WTC11 (cell line): Measurements from ENCODE around the gene OR3A2. TPM values are rescaled to one million over a fixed set of nuclear protein-coding genes. Genes with fewer than 3 reads are reported as not detected.

Source experiments
- ATAC-seq: fragments of 200-7000 bp; cut with Tn5 transposase; 2 replicates; pipeline ENCODE4 v1.10.0; 2021; ENCODE audit warnings: mild to moderate bottlenecking, moderate library complexity
- Bru-seq: library from RNA; stranded (reverse); fragments of 400-500 nt; gene quantifications from one replicate; lab custom pipeline; 2021; lab: Mats Ljungman, UMichigan
- CTCF ChIA-PET: fragments of 300-600 bp; sonication (Branson Sonifier 250); formaldehyde crosslinking; loops from one replicate; lab custom pipeline; 2021; ENCODE audit warnings: antibody characterized with exemption; lab: Charles Lee
- POLR2A ChIA-PET: fragments of 350-600 bp; sonication (Branson Sonifier 250); formaldehyde crosslinking; loops from one replicate; lab custom pipeline; 2021; ENCODE audit warnings: antibody characterized with exemption; lab: Charles Lee
- DNase-seq: peaks from one replicate; pipeline ENCODE4 v3.0.0; 2021; ENCODE audit warnings: low spot score
- H3K27ac Mint-ChIP-seq: 2 replicates; pipeline ENCODE4 v1.8.0; 2021; ENCODE audit warnings: mixed read lengths
- H3K27me3 Mint-ChIP-seq: 2 replicates; pipeline ENCODE4 v1.8.0; 2021; ENCODE audit warnings: low read depth, mild to moderate bottlenecking, moderate library complexity, mixed read lengths
- H3K36me3 Mint-ChIP-seq: 2 replicates; pipeline ENCODE4 v1.8.0; 2021; ENCODE audit warnings: mixed read lengths
- H3K4me1 Mint-ChIP-seq: 2 replicates; pipeline ENCODE4 v1.8.0; 2022; ENCODE audit warnings: mixed read lengths
- H3K4me3 Mint-ChIP-seq: 2 replicates; pipeline ENCODE4 v1.8.0; 2021; ENCODE audit warnings: mild to moderate bottlenecking, moderate library complexity, mixed read lengths
- H3K9me3 Mint-ChIP-seq: 2 replicates; pipeline ENCODE4 v1.8.0; 2021; ENCODE audit warnings: mixed read lengths
- ARID4B ChIP-seq: sonication (generic); formaldehyde crosslinking; IDR thresholded peaks from 2 replicates; pipeline ENCODE4 v1.8.0; 2023; ENCODE audit warnings: missing genetic modification reagents, mild to moderate bottlenecking, borderline replicate concordance
- ATF1 ChIP-seq: sonication (generic); formaldehyde crosslinking; IDR thresholded peaks from 2 replicates; pipeline ENCODE4 v1.8.1; 2023; ENCODE audit warnings: mild to moderate bottlenecking, moderate library complexity, missing genetic modification reagents
- ATF2 ChIP-seq: sonication (generic); formaldehyde crosslinking; IDR thresholded peaks from 2 replicates; pipeline ENCODE4 v1.8.1; 2022; ENCODE audit warnings: low read depth, missing genetic modification reagents, borderline replicate concordance
- CBFB ChIP-seq: sonication (generic); formaldehyde crosslinking; IDR thresholded peaks from 2 replicates; pipeline ENCODE4 v1.8.1; 2022; ENCODE audit warnings: mild to moderate bottlenecking, low read depth, missing genetic modification reagents
- CDX4 ChIP-seq: fragments of 250-450 bp; sonication (Bioruptor Pico); IDR thresholded peaks from 2 replicates; pipeline ENCODE4 v1.9.0; 2021; ENCODE audit warnings: moderate library complexity, mild to moderate bottlenecking, inconsistent platforms, borderline replicate concordance
- EMX1 ChIP-seq: fragments of 250-450 bp; sonication (Bioruptor Pico); IDR thresholded peaks from 2 replicates; pipeline ENCODE4 v1.8.0; 2021; ENCODE audit warnings: mild to moderate bottlenecking
- FOXJ3 ChIP-seq: sonication (generic); formaldehyde crosslinking; IDR thresholded peaks from 2 replicates; pipeline ENCODE4 v1.9.0; 2021; ENCODE audit warnings: missing genetic modification reagents, mild to moderate bottlenecking, borderline replicate concordance
- GABPB1 ChIP-seq: sonication (generic); formaldehyde crosslinking; IDR thresholded peaks from 2 replicates; pipeline ENCODE4 v1.8.1; 2023; ENCODE audit warnings: mild to moderate bottlenecking, missing genetic modification reagents
- JUN ChIP-seq: sonication (generic); formaldehyde crosslinking; IDR thresholded peaks from 2 replicates; pipeline ENCODE4 v1.8.0; 2023; ENCODE audit warnings: mild to moderate bottlenecking, missing genetic modification reagents
- MAX ChIP-seq: sonication (generic); formaldehyde crosslinking; IDR thresholded peaks from 2 replicates; pipeline ENCODE4 v1.8.0; 2022; ENCODE audit warnings: mild to moderate bottlenecking, missing genetic modification reagents
- OVOL2 ChIP-seq: fragments of 250-450 bp; sonication (Bioruptor Pico); IDR thresholded peaks from 2 replicates; pipeline ENCODE4 v1.9.0; 2021; ENCODE audit warnings: mild to moderate bottlenecking, borderline replicate concordance
- PRRX2 ChIP-seq: fragments of 250-450 bp; sonication (Bioruptor Pico); IDR thresholded peaks from 2 replicates; pipeline ENCODE4 v1.8.0; 2021; ENCODE audit warnings: mild to moderate bottlenecking
- SP1 ChIP-seq: sonication (generic); formaldehyde crosslinking; conservative IDR thresholded peaks from 2 replicates; pipeline ENCODE4 v1.8.1; 2022; ENCODE audit warnings: missing genetic modification reagents
- ZNF317 ChIP-seq: sonication (generic); formaldehyde crosslinking; IDR thresholded peaks from 2 replicates; pipeline ENCODE4 v1.8.1; 2023; ENCODE audit warnings: low read depth, mild to moderate bottlenecking, moderate library complexity, missing genetic modification reagents, borderline replicate concordance
- ZNF423 ChIP-seq: fragments of 250-450 bp; sonication (Bioruptor Pico); IDR thresholded peaks from 2 replicates; pipeline ENCODE4 v2.1.2; 2022; ENCODE audit warnings: mild to moderate bottlenecking, moderate library complexity
- ZNF425 ChIP-seq: fragments of 250-450 bp; sonication (Bioruptor Pico); conservative IDR thresholded peaks from 2 replicates; pipeline ENCODE4 v1.9.0; 2021; ENCODE audit warnings: mild to moderate bottlenecking
- long read RNA-seq, 3 experiments: library from RNA in 1 of 3; library from capped mRNA in 1 of 3; library from polyadenylated mRNA in 1 of 3; unstranded in 2 of 3; stranded (forward) in 1 of 3; transcript quantifications; one replicate each; pipeline ENCODE4 v2.0.0, GENCODE V29; 2021
- total RNA-seq: library from RNA; stranded (reverse); gene quantifications from 3 replicates; pipeline ENCODE4 v1.2.3, GENCODE V29; 2021

The OR3A2 gene
- total RNA-seq = not detected in 3 replicates
- Bru-seq, nascent RNA = percentile 12 among the genes with signal in this experiment
- long read RNA-seq, experiment 1 = 0 reads
- long read RNA-seq, experiment 2 = 0 reads
- long read RNA-seq, experiment 3 = 0 reads

- Mint-ChIP-seq H3K36me3 (no peaks in the 10 kb centered on the region), H3K9me3 (no peaks in the 10 kb centered on the region), H3K4me1 (peaks cover 5% of the 10 kb centered on the region; the same call in 1 of the 2 replicates), H3K27me3 (peaks cover 43% of the 10 kb centered on the region), H3K4me3 (peak within 1 kb of the TSS; percentile 62), H3K27ac (no peak within 1 kb of the TSS)
- ChIA-PET POLR2A (interaction anchor here (0.6 kb wide), 1 partner anchor 203 kb away, joined by 3 read pairs; no protein-coding TSS in a partner anchor), CTCF (no interaction called here)
- ATAC-seq = peak; percentile 81
- TF ChIP-seq ZNF425 (CRISPR knock-in tag) = no peak
- peak; percentile 58 for TF ChIP-seq MAX (CRISPR knock-in tag)
- TF ChIP-seq JUN (CRISPR knock-in tag) = 0 out of 2 replicates have a peak, but pooled peaks have one; percentile 61
- DNase-seq = peak; percentile 49
Measured at GRCh38 chr17:3385869-3386816, at the start of gene OR3A2. OR3A2 (minus strand) TSS chr17:3386308.

- H3K9me3 Mint-ChIP-seq = peaks cover 29% of the 10 kb centered on the region
- no peak for ATAC-seq
Measured at GRCh38 chr17:3433741-3434140, 47.6 kb upstream of the OR3A2 start, which contains the start of gene OR1E2. OR1E2 (minus strand) TSS chr17:3433841; CDS start chr17:3433841, 0 bp downstream.

More at GRCh38 chr17:3433741-3434140, 47.6 kb upstream of the OR3A2 start, which contains the start of gene OR1E2:
- no peak for DNase-seq
- Mint-ChIP-seq H3K4me3 (no peak within 1 kb of the TSS), H3K27ac (no peak within 1 kb of the TSS), H3K36me3 (no peaks in the 10 kb centered on the region)
- TF ChIP-seq OVOL2 (CRISPR knock-in tag) = no peak
- TF ChIP-seq EMX1 (CRISPR knock-in tag) = no peak
- no peak for TF ChIP-seq CDX4 (CRISPR knock-in tag)
- TF ChIP-seq GABPB1 = no peak
- TF ChIP-seq ZNF423 (CRISPR knock-in tag) = no peak
- TF ChIP-seq ATF1 (CRISPR knock-in tag) = no peak
- no peak for TF ChIP-seq SP1
- TF ChIP-seq CBFB (CRISPR knock-in tag) = no peak
- TF ChIP-seq PRRX2 (CRISPR knock-in tag) = no peak
- TF ChIP-seq FOXJ3 = no peak
- no peak for TF ChIP-seq ATF2
- TF ChIP-seq ARID4B (CRISPR knock-in tag) = no peak
- no peak for TF ChIP-seq ZNF317 (CRISPR knock-in tag)
- TF ChIP-seq, all 79 proteins: peak for 0
- Mint-ChIP-seq H3K27me3 (peaks cover 5% of the 10 kb centered on the region; the same call in 1 of the 2 replicates), H3K4me1 (peaks cover 8% of the 10 kb centered on the region)
- POLR2A ChIA-PET = no interaction called here
- CTCF ChIA-PET = no interaction called here
